BLaER1 treated with 17β-estradiol and CSF1 and Interleukin-3, amounts not matched to agents 10 nM and 100 nM (cell line): ENCODE data around the gene IGSF8.

ENCODE experiments used
- H3K27ac ChIP-seq, 11 experiments: shearing (Covaris generic); formaldehyde crosslinking; 2 replicates each; pipeline ENCODE4 v1.8.1; 2022
- H3K27me3 ChIP-seq, 11 experiments: shearing (Covaris generic); formaldehyde crosslinking; 2 replicates each; pipeline ENCODE4 v1.8.1; 2022
- H3K36me3 ChIP-seq, 11 experiments: shearing (Covaris generic); formaldehyde crosslinking; 2 replicates each; pipeline ENCODE4 v1.8.1; 2022
- H3K4me1 ChIP-seq, 10 experiments: shearing (Covaris generic); formaldehyde crosslinking; 2 replicates each; pipeline ENCODE4 v1.8.1; 2022
- H3K4me2 ChIP-seq, 11 experiments: shearing (Covaris generic); formaldehyde crosslinking; 2 replicates each; pipeline ENCODE4 v1.8.1; 2022
- H3K4me3 ChIP-seq, 10 experiments: shearing (Covaris generic); formaldehyde crosslinking; 2 replicates each; pipeline ENCODE4 v1.8.1; 2022
- H3K9ac ChIP-seq, 11 experiments: shearing (Covaris generic); formaldehyde crosslinking; 2 replicates each; pipeline ENCODE4 v1.8.1; 2022
- H3K9me3 ChIP-seq, 11 experiments: shearing (Covaris generic); formaldehyde crosslinking; replicated peaks in 1 of 11; 2 replicates each; pipeline ENCODE4 v1.8.1; 2022
- H4K20me1 ChIP-seq, 11 experiments: shearing (Covaris generic); formaldehyde crosslinking; 2 replicates each; pipeline ENCODE4 v1.8.1; 2022
- Cebpa-rat ChIP-seq, 11 experiments: shearing (Covaris generic); IDR thresholded peaks; 2 replicates each; pipeline ENCODE4 v1.8.1; 2022

The IGSF8 gene

GRCh38 chr1:160095382-160096105, 2.9 kb downstream of the IGSF8 start:
- H3K9ac ChIP-seq = no peak overlapping the region
- no peak overlapping the region for H3K4me3 ChIP-seq
- peaks cover 18 to 50% (median 40%) of the 10 kb centered on the region in 11 experiments; a peak in 21 of 22 replicates for H3K36me3 ChIP-seq

GRCh38 chr1:160094806-160095205, 3.6 kb downstream of the IGSF8 start:
- H3K4me1 ChIP-seq = peaks cover 34 to 60% (median 55%) of the 10 kb centered on the region in 10 experiments

More at GRCh38 chr1:160095382-160096105, 2.9 kb downstream of the IGSF8 start:
- TF ChIP-seq Cebpa-rat (IDR thresholded peaks at IDR 0.05) = no peak
- no peaks in the 10 kb centered on the region for H3K9me3 ChIP-seq
- no peaks in the 10 kb centered on the region for H3K27me3 ChIP-seq
- peak overlapping the region; percentile 93 to 100 (median 98); a peak in 20 of 22 replicates for H3K4me2 ChIP-seq
- H3K27ac ChIP-seq = peak overlapping the region in 1 of 11 experiments; percentile 1; a peak in 1 of 22 replicates
- peaks cover 0 to 63% (median 35%) of the 10 kb centered on the region in 11 experiments; a peak in 13 of 22 replicates for H4K20me1 ChIP-seq
- peaks cover 34 to 61% (median 57%) of the 10 kb centered on the region in 10 experiments for H3K4me1 ChIP-seq

GRCh38 chr1:160094291-160094625, 4.2 kb downstream of the IGSF8 start:
- TF ChIP-seq Cebpa-rat (IDR thresholded peaks at IDR 0.05) = no peak
- Histone ChIP-seq H3K27me3 (no peaks in the 10 kb centered on the region), H3K9ac (0 out of 22 replicates have a peak overlapping the region, but pooled peaks of 1 of the 11 experiments have one; percentile 9), H3K36me3 (peaks cover 18 to 62% (median 43%) of the 10 kb centered on the region in 11 experiments; a peak in 21 of 22 replicates), H3K4me2 (peak overlapping the region in 6 of 11 experiments; percentile 22 to 49 (median 38); a peak in 12 of 22 replicates), H4K20me1 (peaks cover 0 to 72% (median 35%) of the 10 kb centered on the region in 11 experiments; a peak in 13 of 22 replicates), H3K27ac (0 out of 22 replicates have a peak overlapping the region, but pooled peaks of 1 of the 11 experiments have one; percentile 6), H3K4me3 (no peak overlapping the region), H3K4me1 (peaks cover 28 to 55% (median 50%) of the 10 kb centered on the region in 10 experiments), H3K9me3 (no peaks in the 10 kb centered on the region)

More at GRCh38 chr1:160094806-160095205, 3.6 kb downstream of the IGSF8 start:
- H3K9me3 ChIP-seq = no peaks in the 10 kb centered on the region
- H3K27ac ChIP-seq = no peak overlapping the region
- peak overlapping the region in 7 of 11 experiments; percentile 17 to 97 (median 45); a peak in 11 of 22 replicates for H3K4me2 ChIP-seq
- H3K27me3 ChIP-seq = no peaks in the 10 kb centered on the region
- H3K4me3 ChIP-seq = no peak overlapping the region
- peaks cover 0 to 67% (median 35%) of the 10 kb centered on the region in 11 experiments; a peak in 13 of 22 replicates for H4K20me1 ChIP-seq
- H3K9ac ChIP-seq = no peak overlapping the region
- H3K36me3 ChIP-seq = peaks cover 18 to 57% (median 43%) of the 10 kb centered on the region in 11 experiments; a peak in 21 of 22 replicates
- no peak for TF ChIP-seq Cebpa-rat (IDR thresholded peaks at IDR 0.05)

GRCh38 chr1:160093624-160094290, 4.7 kb downstream of the IGSF8 start:
- Histone ChIP-seq H3K36me3 (peaks cover 18 to 64% (median 46%) of the 10 kb centered on the region in 11 experiments; a peak in 21 of 22 replicates), H3K9ac (peak overlapping the region in 4 of 11 experiments; percentile 9 to 18 (median 14); a peak in 1 of 22 replicates), H4K20me1 (peaks cover 0 to 72% (median 35%) of the 10 kb centered on the region in 11 experiments; a peak in 13 of 22 replicates), H3K4me2 (peak overlapping the region in 6 of 11 experiments; percentile 22 to 49 (median 38); a peak in 12 of 22 replicates), H3K27me3 (no peaks in the 10 kb centered on the region), H3K4me1 (peaks cover 26 to 52% (median 48%) of the 10 kb centered on the region in 10 experiments), H3K4me3 (no peak overlapping the region), H3K9me3 (no peaks in the 10 kb centered on the region), H3K27ac (0 out of 22 replicates have a peak overlapping the region, but pooled peaks of 1 of the 11 experiments have one; percentile 6)
- TF ChIP-seq Cebpa-rat (IDR thresholded peaks at IDR 0.05) = no peak

GRCh38 chr1:160093069-160093395, 5.4 kb downstream of the IGSF8 start:
- TF ChIP-seq Cebpa-rat (IDR thresholded peaks at IDR 0.05) = no peak
- H3K9me3 ChIP-seq = no peaks in the 10 kb centered on the region
- H3K9ac ChIP-seq = 0 out of 22 replicates have a peak overlapping the region, but pooled peaks of 3 of the 11 experiments have one; percentile 10 to 18 (median 17)
- peaks cover 18 to 72% (median 50%) of the 10 kb centered on the region in 11 experiments; a peak in 21 of 22 replicates for H3K36me3 ChIP-seq
- H4K20me1 ChIP-seq = peaks cover 0 to 72% (median 35%) of the 10 kb centered on the region in 11 experiments; a peak in 13 of 22 replicates
- H3K27ac ChIP-seq = no peak overlapping the region
- peaks cover 26 to 51% (median 47%) of the 10 kb centered on the region in 10 experiments for H3K4me1 ChIP-seq
- H3K27me3 ChIP-seq = no peaks in the 10 kb centered on the region
- H3K4me2 ChIP-seq = no peak overlapping the region
- no peak overlapping the region for H3K4me3 ChIP-seq

GRCh38 chr1:160092366-160093068, 5.9 kb downstream of the IGSF8 start:
- TF ChIP-seq Cebpa-rat (IDR thresholded peaks at IDR 0.05) = no peak
- no peak overlapping the region for H3K4me3 ChIP-seq
- peaks cover 18 to 74% (median 50%) of the 10 kb centered on the region in 11 experiments; a peak in 21 of 22 replicates for H3K36me3 ChIP-seq
- H3K9me3 ChIP-seq = no peaks in the 10 kb centered on the region
- H3K9ac ChIP-seq = 0 out of 22 replicates have a peak overlapping the region, but pooled peaks of 1 of the 11 experiments have one; percentile 17
- H3K4me2 ChIP-seq = no peak overlapping the region
- H3K27ac ChIP-seq = no peak overlapping the region
- H3K27me3 ChIP-seq = no peaks in the 10 kb centered on the region
- H4K20me1 ChIP-seq = peaks cover 0 to 70% (median 30%) of the 10 kb centered on the region in 11 experiments; a peak in 13 of 22 replicates
- peaks cover 21 to 46% (median 41%) of the 10 kb centered on the region in 10 experiments for H3K4me1 ChIP-seq

GRCh38 chr1:160091666-160092223, 6.7 kb downstream of the IGSF8 start:
- peaks cover 18 to 79% (median 50%) of the 10 kb centered on the region in 11 experiments; a peak in 21 of 22 replicates for H3K36me3 ChIP-seq
- no peaks in the 10 kb centered on the region for H3K27me3 ChIP-seq
- H3K27ac ChIP-seq = no peak overlapping the region
- H3K9me3 ChIP-seq = no peaks in the 10 kb centered on the region
- H3K4me2 ChIP-seq = no peak overlapping the region
- H3K4me1 ChIP-seq = peaks cover 13 to 38% (median 34%) of the 10 kb centered on the region in 10 experiments
- H4K20me1 ChIP-seq = peaks cover 0 to 62% (median 22%) of the 10 kb centered on the region in 11 experiments; a peak in 12 of 22 replicates
- no peak for TF ChIP-seq Cebpa-rat (IDR thresholded peaks at IDR 0.05)
- H3K4me3 ChIP-seq = no peak overlapping the region
- H3K9ac ChIP-seq = no peak overlapping the region

GRCh38 chr1:160090760-160091159, 7.7 kb downstream of the IGSF8 start:
- no peak for TF ChIP-seq Cebpa-rat (IDR thresholded peaks at IDR 0.05)
- H3K4me3 ChIP-seq = no peak overlapping the region
- H4K20me1 ChIP-seq = peaks cover 0 to 52% (median 12%) of the 10 kb centered on the region in 11 experiments; a peak in 8 of 22 replicates
- H3K27me3 ChIP-seq = no peaks in the 10 kb centered on the region
- no peaks in the 10 kb centered on the region for H3K9me3 ChIP-seq
- no peak overlapping the region for H3K27ac ChIP-seq
- no peak overlapping the region for H3K9ac ChIP-seq
- H3K4me1 ChIP-seq = peaks cover 3 to 28% (median 24%) of the 10 kb centered on the region in 10 experiments; a peak in 19 of 20 replicates
- no peak overlapping the region for H3K4me2 ChIP-seq
- H3K36me3 ChIP-seq = peaks cover 18 to 79% (median 50%) of the 10 kb centered on the region in 11 experiments; a peak in 21 of 22 replicates
